Nephron progenitor cell (in vitro differentiated cells): ENCODE measurements around the gene LRRC74A.

Experiments used
- DNase-seq: peaks from one replicate; pipeline ENCODE4 v3.0.0; 2021
- H3K27ac Mint-ChIP-seq: 2 replicates; pipeline ENCODE4 v1.8.0; 2021; ENCODE audit warnings: mild to moderate bottlenecking, moderate library complexity, mixed read lengths
- H3K27me3 Mint-ChIP-seq: 2 replicates; pipeline ENCODE4 v1.8.0; 2021; ENCODE audit warnings: mild to moderate bottlenecking, low read depth, mixed read lengths; ENCODE audit not compliant: poor library complexity
- H3K36me3 Mint-ChIP-seq: 2 replicates; pipeline ENCODE4 v1.8.0; 2021; ENCODE audit warnings: low read depth, mixed read lengths
- H3K4me1 Mint-ChIP-seq: 2 replicates; pipeline ENCODE4 v1.8.0; 2021; ENCODE audit warnings: mixed read lengths
- H3K4me3 Mint-ChIP-seq: 2 replicates; pipeline ENCODE4 v1.8.0; 2021; ENCODE audit warnings: mild to moderate bottlenecking, moderate library complexity, mixed read lengths
- H3K9me3 Mint-ChIP-seq: 2 replicates; pipeline ENCODE4 v1.8.0; 2021; ENCODE audit warnings: mild to moderate bottlenecking, moderate library complexity, mixed read lengths
- TF ChIP-seq, protein P1 (sequence below): fragments of 200-600 bp; sonication (generic); IDR thresholded peaks from 2 replicates; pipeline ENCODE4 v1.5.0; 2021; ENCODE audit warnings: antibody characterized with exemption

LRRC74A gene

GRCh38 chr14:76780058-76780345 is 46.2 kb upstream of the LRRC74A start:
- TF ChIP-seq, protein P1, sequence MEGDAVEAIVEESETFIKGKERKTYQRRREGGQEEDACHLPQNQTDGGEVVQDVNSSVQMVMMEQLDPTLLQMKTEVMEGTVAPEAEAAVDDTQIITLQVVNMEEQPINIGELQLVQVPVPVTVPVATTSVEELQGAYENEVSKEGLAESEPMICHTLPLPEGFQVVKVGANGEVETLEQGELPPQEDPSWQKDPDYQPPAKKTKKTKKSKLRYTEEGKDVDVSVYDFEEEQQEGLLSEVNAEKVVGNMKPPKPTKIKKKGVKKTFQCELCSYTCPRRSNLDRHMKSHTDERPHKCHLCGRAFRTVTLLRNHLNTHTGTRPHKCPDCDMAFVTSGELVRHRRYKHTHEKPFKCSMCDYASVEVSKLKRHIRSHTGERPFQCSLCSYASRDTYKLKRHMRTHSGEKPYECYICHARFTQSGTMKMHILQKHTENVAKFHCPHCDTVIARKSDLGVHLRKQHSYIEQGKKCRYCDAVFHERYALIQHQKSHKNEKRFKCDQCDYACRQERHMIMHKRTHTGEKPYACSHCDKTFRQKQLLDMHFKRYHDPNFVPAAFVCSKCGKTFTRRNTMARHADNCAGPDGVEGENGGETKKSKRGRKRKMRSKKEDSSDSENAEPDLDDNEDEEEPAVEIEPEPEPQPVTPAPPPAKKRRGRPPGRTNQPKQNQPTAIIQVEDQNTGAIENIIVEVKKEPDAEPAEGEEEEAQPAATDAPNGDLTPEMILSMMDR: no peak
- no peaks in the 10 kb centered on the region for H3K9me3 Mint-ChIP-seq
- peak overlapping the region; percentile 49 for H3K27ac Mint-ChIP-seq
- peaks cover 44% of the 10 kb centered on the region for H3K4me1 Mint-ChIP-seq
- DNase-seq: no peak
- H3K4me3 Mint-ChIP-seq: no peak overlapping the region
- H3K27me3 Mint-ChIP-seq: peaks cover 5% of the 10 kb centered on the region
- H3K36me3 Mint-ChIP-seq: peaks cover 36% of the 10 kb centered on the region

DNA sequence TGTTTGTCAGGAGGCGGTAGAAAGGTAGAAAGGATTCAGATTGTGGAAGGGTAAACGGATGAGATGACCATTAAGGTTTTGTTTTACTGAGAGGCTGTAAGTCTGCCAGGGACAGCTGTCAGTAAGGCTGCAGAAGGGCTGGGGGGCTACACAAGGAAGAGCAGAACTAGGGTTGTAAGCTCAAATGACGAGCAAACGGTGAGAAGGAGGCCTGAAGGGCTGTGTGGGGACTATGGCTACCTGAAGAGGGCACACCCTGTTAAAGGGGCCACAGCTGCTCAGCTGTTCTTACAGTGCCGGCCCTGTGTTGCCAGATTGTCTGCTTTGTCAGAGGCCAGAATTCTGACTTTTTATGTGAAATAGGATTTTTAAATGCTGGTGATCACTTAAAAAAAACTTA is 45.8 kb upstream of the LRRC74A start:
- TF ChIP-seq, protein P1: no peak
- DNase-seq: no peak
- Mint-ChIP-seq H3K9me3 (no peaks in the 10 kb centered on the region), H3K27ac (peak overlapping the region; percentile 49), H3K4me3 (no peak overlapping the region), H3K27me3 (peaks cover 5% of the 10 kb centered on the region), H3K4me1 (peaks cover 42% of the 10 kb centered on the region), H3K36me3 (peaks cover 34% of the 10 kb centered on the region)

DNA sequence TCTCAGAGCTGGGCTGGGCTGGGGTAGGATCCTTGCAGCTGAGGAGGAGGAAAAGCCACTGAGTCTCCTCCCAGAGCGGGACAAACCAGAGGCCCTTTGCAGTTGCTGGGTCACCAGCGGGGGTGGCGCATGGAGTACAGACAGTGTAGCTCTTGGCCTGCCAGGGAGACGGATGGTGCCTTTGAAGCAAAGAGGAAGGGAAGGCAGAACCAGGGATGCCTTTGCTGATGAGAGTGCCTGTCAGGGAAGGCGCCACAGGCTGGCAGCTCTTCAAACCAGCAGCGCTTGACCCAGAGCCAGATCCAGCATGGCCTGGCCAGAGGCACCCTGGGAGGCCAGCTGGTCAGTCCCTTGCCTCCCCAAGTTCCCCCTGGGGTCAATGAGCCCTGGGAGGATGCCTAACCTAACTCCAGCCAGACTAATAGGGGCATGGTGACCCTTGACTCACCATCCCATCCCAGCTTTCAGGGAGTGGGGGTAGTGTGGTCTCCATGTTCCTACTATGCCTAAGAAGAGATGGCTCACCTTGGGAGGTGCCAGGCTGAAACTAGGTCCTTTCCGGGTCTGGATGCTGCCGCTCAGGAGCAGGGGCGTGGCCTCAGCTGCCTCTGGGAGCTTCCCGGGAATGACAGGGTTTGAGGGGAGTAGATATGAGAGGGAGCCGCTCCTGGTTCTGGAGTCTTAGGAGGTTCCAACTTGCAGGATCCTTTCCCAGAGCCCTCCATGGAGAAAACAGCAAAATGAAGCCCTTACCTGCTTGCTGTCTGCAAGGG is 45.1 kb upstream of the LRRC74A start:
- peaks cover 5% of the 10 kb centered on the region for H3K27me3 Mint-ChIP-seq
- peak overlapping the region; percentile 94 for H3K27ac Mint-ChIP-seq
- no peaks in the 10 kb centered on the region for H3K9me3 Mint-ChIP-seq
- H3K36me3 Mint-ChIP-seq: peaks cover 34% of the 10 kb centered on the region
- DNase-seq: no peak
- TF ChIP-seq, protein P1: no peak
- peaks cover 42% of the 10 kb centered on the region for H3K4me1 Mint-ChIP-seq
- H3K4me3 Mint-ChIP-seq: no peak overlapping the region

DNA sequence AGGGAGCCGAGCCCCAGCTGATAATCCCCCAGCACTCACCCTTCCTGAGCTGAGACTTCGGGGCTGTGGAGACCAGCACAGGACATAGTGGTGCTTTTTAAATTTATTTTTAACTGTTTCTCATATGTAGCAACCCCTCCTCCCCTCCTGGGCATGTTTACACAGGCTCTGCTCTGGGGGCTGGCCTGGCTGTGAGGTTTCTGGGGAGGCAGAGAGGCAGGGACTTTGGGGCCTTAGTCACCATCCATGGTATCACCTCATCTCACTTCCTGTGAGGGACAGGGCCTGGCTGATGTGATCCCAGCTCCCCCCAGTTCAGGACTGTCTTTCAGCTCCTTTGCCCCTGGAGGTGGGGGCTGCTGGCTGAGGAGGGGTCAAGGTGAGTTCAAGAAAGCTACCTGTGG is 44.6 kb upstream of the LRRC74A start:
- no peak overlapping the region for H3K4me3 Mint-ChIP-seq
- no peak for DNase-seq
- no peak overlapping the region for H3K27ac Mint-ChIP-seq
- peaks cover 5% of the 10 kb centered on the region for H3K27me3 Mint-ChIP-seq
- peaks cover 39% of the 10 kb centered on the region for H3K36me3 Mint-ChIP-seq
- peaks cover 38% of the 10 kb centered on the region for H3K4me1 Mint-ChIP-seq
- no peaks in the 10 kb centered on the region for H3K9me3 Mint-ChIP-seq
- TF ChIP-seq, protein P1: no peak

- H3K27ac Mint-ChIP-seq: peak overlapping the region; percentile 98
- DNase-seq: no peak
Observed at GRCh38 chr14:76782115-76782884, 43.9 kb upstream of the LRRC74A start.

More at GRCh38 chr14:76782115-76782884, 43.9 kb upstream of the LRRC74A start:
- peaks cover 43% of the 10 kb centered on the region for H3K36me3 Mint-ChIP-seq
- TF ChIP-seq, protein P1: no peak
- H3K4me1 Mint-ChIP-seq: peaks cover 38% of the 10 kb centered on the region
- H3K9me3 Mint-ChIP-seq: no peaks in the 10 kb centered on the region
- H3K27me3 Mint-ChIP-seq: peaks cover 4% of the 10 kb centered on the region
- no peak overlapping the region for H3K4me3 Mint-ChIP-seq
